NB4 (cell line): Measurements from ENCODE around the gene TMC3.

Experiments
- MYC ChIP-seq: IDR thresholded peaks from 2 replicates; pipeline ENCODE4 v1.6.1; 2011; ENCODE audit warnings: low read depth, low read length
- POLR2A ChIP-seq: IDR thresholded peaks from 2 replicates; pipeline ENCODE4 v1.6.1; 2011; ENCODE audit warnings: mild to moderate bottlenecking; ENCODE audit not compliant: insufficient read length; ENCODE audit errors: extremely low read depth
- TF ChIP-seq, protein P1 (sequence below): IDR thresholded peaks from one replicate; pipeline ENCODE4 v1.5.1; 2012; ENCODE audit warnings: low read depth, low read length
- TF ChIP-seq, protein P2 (sequence below): IDR thresholded peaks from 2 replicates; pipeline ENCODE4 v1.6.1; 2011; ENCODE audit warnings: low read depth, low read length

- TF ChIP-seq, protein P1, sequence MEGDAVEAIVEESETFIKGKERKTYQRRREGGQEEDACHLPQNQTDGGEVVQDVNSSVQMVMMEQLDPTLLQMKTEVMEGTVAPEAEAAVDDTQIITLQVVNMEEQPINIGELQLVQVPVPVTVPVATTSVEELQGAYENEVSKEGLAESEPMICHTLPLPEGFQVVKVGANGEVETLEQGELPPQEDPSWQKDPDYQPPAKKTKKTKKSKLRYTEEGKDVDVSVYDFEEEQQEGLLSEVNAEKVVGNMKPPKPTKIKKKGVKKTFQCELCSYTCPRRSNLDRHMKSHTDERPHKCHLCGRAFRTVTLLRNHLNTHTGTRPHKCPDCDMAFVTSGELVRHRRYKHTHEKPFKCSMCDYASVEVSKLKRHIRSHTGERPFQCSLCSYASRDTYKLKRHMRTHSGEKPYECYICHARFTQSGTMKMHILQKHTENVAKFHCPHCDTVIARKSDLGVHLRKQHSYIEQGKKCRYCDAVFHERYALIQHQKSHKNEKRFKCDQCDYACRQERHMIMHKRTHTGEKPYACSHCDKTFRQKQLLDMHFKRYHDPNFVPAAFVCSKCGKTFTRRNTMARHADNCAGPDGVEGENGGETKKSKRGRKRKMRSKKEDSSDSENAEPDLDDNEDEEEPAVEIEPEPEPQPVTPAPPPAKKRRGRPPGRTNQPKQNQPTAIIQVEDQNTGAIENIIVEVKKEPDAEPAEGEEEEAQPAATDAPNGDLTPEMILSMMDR: no peak
- no peak for TF ChIP-seq POLR2A
- TF ChIP-seq, protein P2, sequence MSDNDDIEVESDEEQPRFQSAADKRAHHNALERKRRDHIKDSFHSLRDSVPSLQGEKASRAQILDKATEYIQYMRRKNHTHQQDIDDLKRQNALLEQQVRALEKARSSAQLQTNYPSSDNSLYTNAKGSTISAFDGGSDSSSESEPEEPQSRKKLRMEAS: no peak
- no peak for TF ChIP-seq MYC
Observed at GRCh38 chr15:81296186-81296585, 77.8 kb downstream of the TMC3 start.
